Measurements from ENCODE around the gene CALR3.

DNA sequence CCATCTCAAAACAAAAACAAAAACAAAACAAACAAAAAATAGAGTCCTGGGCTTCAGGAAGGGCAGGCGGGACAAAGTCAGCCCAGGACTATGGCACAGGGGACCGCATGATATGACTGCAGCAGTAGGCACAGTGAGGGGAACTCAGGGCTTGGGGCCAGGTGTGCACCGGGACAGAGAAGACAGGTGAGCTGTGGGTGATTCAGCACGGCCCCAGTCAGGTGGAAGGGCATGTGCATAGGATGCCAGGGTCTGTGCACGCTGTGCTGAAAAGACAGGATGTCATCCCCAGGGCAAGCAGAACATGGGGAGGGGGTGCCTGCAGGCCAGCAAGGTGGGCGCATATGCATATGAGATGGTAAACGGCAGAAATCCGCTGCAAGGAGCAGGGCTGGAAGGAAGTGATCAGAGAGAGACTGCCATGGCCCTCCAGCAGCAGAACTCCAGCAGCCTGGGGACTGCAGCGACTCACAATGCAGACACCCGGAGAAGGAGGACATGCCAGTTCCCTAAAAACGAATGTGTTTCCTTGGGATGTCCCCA is 39.2 kb downstream of the CALR3 start:
- TF ChIP-seq, protein P1, sequence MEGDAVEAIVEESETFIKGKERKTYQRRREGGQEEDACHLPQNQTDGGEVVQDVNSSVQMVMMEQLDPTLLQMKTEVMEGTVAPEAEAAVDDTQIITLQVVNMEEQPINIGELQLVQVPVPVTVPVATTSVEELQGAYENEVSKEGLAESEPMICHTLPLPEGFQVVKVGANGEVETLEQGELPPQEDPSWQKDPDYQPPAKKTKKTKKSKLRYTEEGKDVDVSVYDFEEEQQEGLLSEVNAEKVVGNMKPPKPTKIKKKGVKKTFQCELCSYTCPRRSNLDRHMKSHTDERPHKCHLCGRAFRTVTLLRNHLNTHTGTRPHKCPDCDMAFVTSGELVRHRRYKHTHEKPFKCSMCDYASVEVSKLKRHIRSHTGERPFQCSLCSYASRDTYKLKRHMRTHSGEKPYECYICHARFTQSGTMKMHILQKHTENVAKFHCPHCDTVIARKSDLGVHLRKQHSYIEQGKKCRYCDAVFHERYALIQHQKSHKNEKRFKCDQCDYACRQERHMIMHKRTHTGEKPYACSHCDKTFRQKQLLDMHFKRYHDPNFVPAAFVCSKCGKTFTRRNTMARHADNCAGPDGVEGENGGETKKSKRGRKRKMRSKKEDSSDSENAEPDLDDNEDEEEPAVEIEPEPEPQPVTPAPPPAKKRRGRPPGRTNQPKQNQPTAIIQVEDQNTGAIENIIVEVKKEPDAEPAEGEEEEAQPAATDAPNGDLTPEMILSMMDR (IDR thresholded peaks at IDR 0.05): no peak
- TF ChIP-seq, protein P2, sequence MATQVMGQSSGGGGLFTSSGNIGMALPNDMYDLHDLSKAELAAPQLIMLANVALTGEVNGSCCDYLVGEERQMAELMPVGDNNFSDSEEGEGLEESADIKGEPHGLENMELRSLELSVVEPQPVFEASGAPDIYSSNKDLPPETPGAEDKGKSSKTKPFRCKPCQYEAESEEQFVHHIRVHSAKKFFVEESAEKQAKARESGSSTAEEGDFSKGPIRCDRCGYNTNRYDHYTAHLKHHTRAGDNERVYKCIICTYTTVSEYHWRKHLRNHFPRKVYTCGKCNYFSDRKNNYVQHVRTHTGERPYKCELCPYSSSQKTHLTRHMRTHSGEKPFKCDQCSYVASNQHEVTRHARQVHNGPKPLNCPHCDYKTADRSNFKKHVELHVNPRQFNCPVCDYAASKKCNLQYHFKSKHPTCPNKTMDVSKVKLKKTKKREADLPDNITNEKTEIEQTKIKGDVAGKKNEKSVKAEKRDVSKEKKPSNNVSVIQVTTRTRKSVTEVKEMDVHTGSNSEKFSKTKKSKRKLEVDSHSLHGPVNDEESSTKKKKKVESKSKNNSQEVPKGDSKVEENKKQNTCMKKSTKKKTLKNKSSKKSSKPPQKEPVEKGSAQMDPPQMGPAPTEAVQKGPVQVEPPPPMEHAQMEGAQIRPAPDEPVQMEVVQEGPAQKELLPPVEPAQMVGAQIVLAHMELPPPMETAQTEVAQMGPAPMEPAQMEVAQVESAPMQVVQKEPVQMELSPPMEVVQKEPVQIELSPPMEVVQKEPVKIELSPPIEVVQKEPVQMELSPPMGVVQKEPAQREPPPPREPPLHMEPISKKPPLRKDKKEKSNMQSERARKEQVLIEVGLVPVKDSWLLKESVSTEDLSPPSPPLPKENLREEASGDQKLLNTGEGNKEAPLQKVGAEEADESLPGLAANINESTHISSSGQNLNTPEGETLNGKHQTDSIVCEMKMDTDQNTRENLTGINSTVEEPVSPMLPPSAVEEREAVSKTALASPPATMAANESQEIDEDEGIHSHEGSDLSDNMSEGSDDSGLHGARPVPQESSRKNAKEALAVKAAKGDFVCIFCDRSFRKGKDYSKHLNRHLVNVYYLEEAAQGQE (IDR thresholded peaks at IDR 0.05; ENCODE audit: insufficient read depth in 1 of 2, low read depth in 2 of 2, low read length in 1 of 2): no peak
- TF ChIP-seq TCF7L2 (IDR thresholded peaks at IDR 0.05; ENCODE audit: low read depth, low read length) (no peak), SIN3A (IDR thresholded peaks at IDR 0.05; ENCODE audit: borderline replicate concordance, insufficient read depth, low read depth, low read length) (no peak)

Measured in Panc1 (cell line).